ENCODE results near the gene KRTAP4-16.
"Not testable (repeated sequence)": the region's sequence is repeated elsewhere in the genome, so short reads cannot be mapped to it uniquely, and the experiment has no call there.

DNA sequence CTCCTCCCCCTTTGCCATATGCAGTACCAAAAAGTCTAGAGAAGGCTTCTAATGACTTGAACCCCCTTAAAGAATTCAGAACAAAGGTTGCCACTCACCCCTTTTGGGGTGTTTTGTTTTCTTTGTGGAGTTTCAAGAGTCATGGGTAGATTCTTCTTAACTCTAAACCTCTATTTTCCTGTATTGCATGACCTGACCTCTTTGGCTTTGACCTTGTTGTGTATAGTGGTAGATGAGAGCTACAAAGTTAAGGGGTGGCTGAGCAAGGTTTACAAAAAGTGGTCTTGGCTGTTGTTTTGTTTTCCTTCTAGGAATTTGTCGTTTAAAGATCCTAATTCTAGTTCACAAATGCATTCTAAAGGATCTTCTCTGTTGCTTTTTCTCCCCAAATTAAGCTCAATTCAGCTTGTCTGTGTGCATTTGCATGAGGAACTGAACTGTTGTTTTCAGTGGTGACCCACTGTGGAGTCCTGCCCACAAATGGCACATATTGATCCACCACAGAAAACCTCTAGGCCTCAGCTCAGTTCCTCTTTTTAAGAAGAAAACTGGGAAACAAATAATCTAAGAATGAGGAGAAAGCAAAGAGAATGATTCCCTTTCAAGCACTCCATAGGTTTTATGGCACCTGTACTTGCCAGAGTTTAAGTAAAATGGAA lies 6.8 kb upstream of the KRTAP4-16 start:
- not testable (repeated sequence) for TF ChIP-seq POLR2AphosphoS5, POLR2A, EP300 (IDR thresholded peaks at IDR 0.05)
- TF ChIP-seq, protein P1, sequence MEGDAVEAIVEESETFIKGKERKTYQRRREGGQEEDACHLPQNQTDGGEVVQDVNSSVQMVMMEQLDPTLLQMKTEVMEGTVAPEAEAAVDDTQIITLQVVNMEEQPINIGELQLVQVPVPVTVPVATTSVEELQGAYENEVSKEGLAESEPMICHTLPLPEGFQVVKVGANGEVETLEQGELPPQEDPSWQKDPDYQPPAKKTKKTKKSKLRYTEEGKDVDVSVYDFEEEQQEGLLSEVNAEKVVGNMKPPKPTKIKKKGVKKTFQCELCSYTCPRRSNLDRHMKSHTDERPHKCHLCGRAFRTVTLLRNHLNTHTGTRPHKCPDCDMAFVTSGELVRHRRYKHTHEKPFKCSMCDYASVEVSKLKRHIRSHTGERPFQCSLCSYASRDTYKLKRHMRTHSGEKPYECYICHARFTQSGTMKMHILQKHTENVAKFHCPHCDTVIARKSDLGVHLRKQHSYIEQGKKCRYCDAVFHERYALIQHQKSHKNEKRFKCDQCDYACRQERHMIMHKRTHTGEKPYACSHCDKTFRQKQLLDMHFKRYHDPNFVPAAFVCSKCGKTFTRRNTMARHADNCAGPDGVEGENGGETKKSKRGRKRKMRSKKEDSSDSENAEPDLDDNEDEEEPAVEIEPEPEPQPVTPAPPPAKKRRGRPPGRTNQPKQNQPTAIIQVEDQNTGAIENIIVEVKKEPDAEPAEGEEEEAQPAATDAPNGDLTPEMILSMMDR (IDR thresholded peaks at IDR 0.05): not testable (repeated sequence)

All from stomach (tissue), 4 donors.